GM18870 (cell line): Measurements from ENCODE around the gene CORIN.
"Not testable (repeated sequence)": the region's sequence is repeated elsewhere in the genome, so short reads cannot be mapped to it uniquely, and the experiment has no call there.

Experiments
- ATAC-seq: cut with Tn5 transposase; IDR thresholded peaks from one replicate; pipeline ENCODE4 v1.9.1; 2021; ENCODE audit warnings: moderate library complexity; ENCODE audit not compliant: unreplicated experiment

CORIN gene

GRCh38 chr4:47572981-47573380 is 264.9 kb downstream of the CORIN start:
- ATAC-seq: no peak

GRCh38 chr4:47570816-47571215 is 267.1 kb downstream of the CORIN start:
- ATAC-seq: no peak

GRCh38 chr4:47567511-47567910 is 270.4 kb downstream of the CORIN start:
- no peak for ATAC-seq

- no peak for ATAC-seq
Observed at GRCh38 chr4:47566969-47567368, 270.9 kb downstream of the CORIN start.

GRCh38 chr4:47566566-47566965 is 271.3 kb downstream of the CORIN start:
- ATAC-seq: no peak

GRCh38 chr4:47562297-47562696 is 275.6 kb downstream of the CORIN start:
- no peak for ATAC-seq

- ATAC-seq: no peak
Observed at GRCh38 chr4:47561331-47561730, 276.5 kb downstream of the CORIN start.

GRCh38 chr4:47560682-47561081 is 277.2 kb downstream of the CORIN start:
- no peak for ATAC-seq

GRCh38 chr4:47557255-47557654 is 280.6 kb downstream of the CORIN start:
- no peak for ATAC-seq

- ATAC-seq: not testable (repeated sequence)
Observed at GRCh38 chr4:47555920-47556319, 281.9 kb downstream of the CORIN start.

GRCh38 chr4:47553329-47554125 is 284.3 kb downstream of the CORIN start:
- no peak for ATAC-seq

GRCh38 chr4:47551682-47552081 is 286.2 kb downstream of the CORIN start:
- no peak for ATAC-seq

GRCh38 chr4:47550899-47551548 is 286.8 kb downstream of the CORIN start:
- ATAC-seq: no peak

- ATAC-seq: not testable (repeated sequence)
Observed at GRCh38 chr4:47550357-47550756, 287.5 kb downstream of the CORIN start.
